Muscle layer of duodenum (tissue), 2 donors: ENCODE data around the gene RBM19.

Experiments used
- H3K27ac ChIP-seq: one replicate; pipeline ENCODE4 v1.7.0; 2013; ENCODE audit warnings: mild to moderate bottlenecking, low read length
- H3K27me3 ChIP-seq: one replicate; pipeline ENCODE4 v1.7.0; 2013; ENCODE audit warnings: low read depth, mild to moderate bottlenecking, control low read depth, low read length
- H3K36me3 ChIP-seq, 2 donors: one replicate each; pipeline ENCODE4 v1.7.0; 2013; ENCODE audit warnings: low read length in 2 of 2, control low read depth in 1 of 2, mild to moderate bottlenecking in 1 of 2; ENCODE audit not compliant: insufficient read depth in 2 of 2, control insufficient read depth in 1 of 2
- H3K4me1 ChIP-seq, 2 donors: one replicate each; pipeline ENCODE4 v1.7.0; 2013; ENCODE audit warnings: low read length in 2 of 2, mild to moderate bottlenecking in 2 of 2, control low read depth in 1 of 2, moderate library complexity in 1 of 2; ENCODE audit not compliant: insufficient read depth in 2 of 2, control insufficient read depth in 1 of 2
- H3K4me3 ChIP-seq, 2 donors: one replicate each; pipeline ENCODE4 v1.7.0; 2013; ENCODE audit warnings: low read length in 2 of 2, low read depth in 1 of 2, mild to moderate bottlenecking in 1 of 2
- H3K9me3 ChIP-seq, 2 donors: one replicate each; pipeline ENCODE4 v1.7.0; 2013; ENCODE audit warnings: low read length in 2 of 2, control low read depth in 1 of 2, mild to moderate bottlenecking in 1 of 2; ENCODE audit not compliant: control insufficient read depth in 1 of 2
- donor health status: healthy.

RBM19 gene

DNA sequence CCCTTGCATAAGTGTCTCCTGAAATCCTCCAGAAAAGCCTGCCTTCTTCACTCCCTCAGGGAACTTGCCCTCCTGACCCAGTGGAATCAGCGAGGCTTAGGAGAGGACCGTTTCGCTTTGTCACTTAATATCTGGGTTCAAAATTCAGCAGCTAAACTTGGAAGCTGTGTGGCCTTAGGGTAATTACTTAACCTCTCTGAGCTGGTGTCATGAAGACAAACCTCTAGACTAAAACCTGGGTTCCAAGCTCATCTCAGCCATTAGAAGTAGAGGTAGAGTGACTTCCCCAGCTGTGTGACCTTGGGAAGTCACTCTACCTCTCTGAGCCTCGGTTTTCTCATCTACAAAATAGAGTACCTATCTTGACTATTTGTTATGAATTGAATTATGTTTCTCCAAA lies 18.3 kb upstream of the RBM19 start:
- H3K27ac ChIP-seq = no peak overlapping the region
- H3K36me3 ChIP-seq = no peaks in the 10 kb centered on the region
- no peaks in the 10 kb centered on the region for H3K4me1 ChIP-seq
- no peak overlapping the region for H3K4me3 ChIP-seq
- H3K9me3 ChIP-seq = no peaks in the 10 kb centered on the region
- H3K27me3 ChIP-seq = no peaks in the 10 kb centered on the region

DNA sequence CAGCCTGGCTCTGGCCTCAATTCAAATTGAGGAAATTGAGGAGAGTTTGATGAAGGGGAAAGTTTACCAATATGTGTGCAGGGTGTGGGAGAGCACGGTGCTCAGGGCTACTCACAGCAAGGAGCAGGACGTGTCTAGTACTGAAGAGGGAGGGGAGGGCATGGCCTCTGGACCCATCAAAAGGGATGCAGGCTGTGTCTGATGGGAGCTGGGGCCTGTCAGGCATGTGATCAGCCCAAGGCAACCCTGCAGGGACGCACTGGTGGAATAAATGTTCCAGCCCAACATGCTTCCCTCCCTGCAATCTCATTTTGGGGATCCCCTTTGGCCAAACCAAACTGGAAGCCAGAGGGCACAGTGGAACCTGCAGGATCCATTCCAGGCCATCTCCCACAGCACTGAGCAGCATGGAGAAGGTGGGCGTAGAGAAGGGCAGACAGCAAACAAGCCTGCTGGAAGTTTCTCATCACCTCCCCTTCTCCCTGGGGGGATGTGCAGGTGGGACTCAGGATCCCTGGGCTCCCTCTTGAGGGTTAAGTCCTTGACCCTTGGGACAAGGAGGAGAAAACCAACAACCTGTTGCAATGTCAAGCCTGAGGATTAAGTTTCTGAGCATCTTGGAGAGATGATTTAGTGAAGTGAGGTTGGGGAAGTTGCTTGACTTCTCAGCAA lies 17.8 kb upstream of the RBM19 start:
- Histone ChIP-seq H3K27ac (no peak overlapping the region), H3K27me3 (no peaks in the 10 kb centered on the region), H3K9me3 (no peaks in the 10 kb centered on the region), H3K36me3 (no peaks in the 10 kb centered on the region), H3K4me1 (no peaks in the 10 kb centered on the region), H3K4me3 (no peak overlapping the region)

DNA sequence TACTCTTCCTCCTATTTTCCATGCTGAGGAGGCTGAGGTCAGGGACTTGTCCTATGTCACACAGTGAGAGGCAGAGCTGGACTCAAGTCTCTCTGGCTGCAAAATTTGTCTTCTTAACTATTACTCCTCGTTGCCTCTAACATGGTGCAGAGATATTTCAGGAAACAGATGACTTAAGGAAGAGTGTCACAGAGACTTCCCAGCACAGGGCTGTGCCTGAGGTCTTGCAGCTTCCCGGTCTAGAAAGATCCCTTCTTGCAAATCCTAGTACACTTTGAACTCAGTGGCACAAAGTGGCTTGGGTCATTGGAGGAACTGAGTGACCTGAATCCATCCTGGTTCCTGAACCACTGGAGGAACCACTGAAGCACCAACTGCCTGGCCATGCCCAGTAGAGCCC lies 17.1 kb upstream of the RBM19 start:
- no peaks in the 10 kb centered on the region for H3K27me3 ChIP-seq
- no peak overlapping the region for H3K27ac ChIP-seq

DNA sequence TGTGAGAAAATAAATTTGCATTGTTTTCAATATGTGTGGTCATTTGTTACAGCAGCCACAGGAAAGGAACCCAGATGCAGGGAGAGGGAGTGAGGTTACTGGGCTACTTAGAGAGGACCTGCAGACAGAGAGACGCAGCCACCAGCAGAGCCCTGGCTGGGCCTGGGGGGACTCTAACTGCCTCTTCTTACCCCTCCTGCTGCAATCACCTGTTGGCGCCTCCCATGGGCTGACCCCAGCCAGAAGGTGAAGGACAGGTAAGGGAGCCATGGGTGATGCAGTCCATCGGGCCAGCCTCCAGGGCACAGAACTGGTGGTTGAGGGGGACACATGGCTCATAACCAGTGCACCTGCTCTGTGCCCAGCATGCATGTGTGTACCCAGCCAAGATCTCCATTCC lies 15.8 kb upstream of the RBM19 start:
- Histone ChIP-seq H3K27ac (no peak overlapping the region), H3K9me3 (no peaks in the 10 kb centered on the region), H3K27me3 (no peaks in the 10 kb centered on the region), H3K4me3 (no peak overlapping the region), H3K36me3 (no peaks in the 10 kb centered on the region), H3K4me1 (no peaks in the 10 kb centered on the region)

More for the DNA sequence above, 17.1 kb upstream of the RBM19 start:
- H3K4me3 ChIP-seq = no peak overlapping the region
- H3K9me3 ChIP-seq = no peaks in the 10 kb centered on the region
- H3K36me3 ChIP-seq = no peaks in the 10 kb centered on the region
- no peaks in the 10 kb centered on the region for H3K4me1 ChIP-seq

DNA sequence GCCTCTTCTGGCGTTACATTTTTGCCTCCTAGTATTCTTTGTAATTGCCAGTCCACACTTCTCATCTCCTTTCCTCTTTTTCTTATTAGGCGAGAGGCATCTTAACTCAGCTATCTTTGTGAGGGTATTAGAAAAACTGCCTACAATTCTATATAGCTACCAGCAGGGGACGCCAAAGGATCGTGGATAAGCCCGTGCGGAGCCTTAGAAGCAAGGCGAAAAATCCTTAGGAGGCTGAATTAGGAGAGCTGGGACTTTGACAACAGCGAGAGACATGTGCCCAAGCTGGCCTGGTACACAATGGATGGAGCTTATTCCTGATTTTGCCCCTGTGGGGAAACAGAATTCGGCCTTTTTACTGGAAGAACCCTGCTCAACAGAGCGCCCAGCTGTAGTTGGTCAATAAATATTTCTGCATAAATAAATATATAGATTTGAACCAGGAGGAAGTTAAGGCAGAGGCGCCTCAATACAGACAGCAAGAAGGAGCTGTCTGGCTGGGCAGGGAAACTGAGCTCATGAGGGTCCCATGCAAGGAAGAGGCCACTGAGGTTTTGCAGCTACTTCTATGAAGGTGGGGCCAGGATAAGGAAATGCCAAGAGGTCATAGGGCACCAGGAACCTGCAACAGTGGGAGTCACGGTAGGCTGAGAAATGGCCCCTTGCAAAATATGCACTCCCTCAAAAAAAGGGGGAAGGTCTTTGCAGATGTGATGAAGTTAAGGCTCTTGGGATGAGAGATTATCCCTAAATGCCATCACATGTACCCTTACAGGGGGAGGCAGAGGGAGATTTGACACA lies 14.6 kb upstream of the RBM19 start:
- Histone ChIP-seq H3K4me1 (no peaks in the 10 kb centered on the region), H3K4me3 (no peak overlapping the region), H3K27ac (no peak overlapping the region), H3K27me3 (no peaks in the 10 kb centered on the region), H3K36me3 (no peaks in the 10 kb centered on the region), H3K9me3 (no peaks in the 10 kb centered on the region)

DNA sequence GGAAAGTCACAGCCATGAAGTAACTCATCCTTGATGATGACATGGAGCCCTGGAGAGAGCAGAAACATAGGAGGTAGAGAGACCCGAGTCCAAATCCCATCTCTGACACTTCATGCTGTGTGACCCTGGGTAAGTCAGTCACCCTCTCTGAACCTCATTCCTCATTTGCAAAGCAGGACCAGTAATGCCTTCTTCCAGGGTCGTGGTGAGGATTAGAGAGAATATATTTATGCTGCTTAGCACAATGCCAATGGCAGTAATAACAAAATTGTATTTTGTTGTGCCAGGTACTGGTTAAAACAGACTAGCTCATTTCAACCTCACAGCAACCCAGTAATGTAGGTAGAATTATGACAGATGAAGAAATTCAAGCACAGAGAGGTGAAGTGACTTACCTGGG lies 13.9 kb upstream of the RBM19 start:
- H3K27me3 ChIP-seq = no peaks in the 10 kb centered on the region

DNA sequence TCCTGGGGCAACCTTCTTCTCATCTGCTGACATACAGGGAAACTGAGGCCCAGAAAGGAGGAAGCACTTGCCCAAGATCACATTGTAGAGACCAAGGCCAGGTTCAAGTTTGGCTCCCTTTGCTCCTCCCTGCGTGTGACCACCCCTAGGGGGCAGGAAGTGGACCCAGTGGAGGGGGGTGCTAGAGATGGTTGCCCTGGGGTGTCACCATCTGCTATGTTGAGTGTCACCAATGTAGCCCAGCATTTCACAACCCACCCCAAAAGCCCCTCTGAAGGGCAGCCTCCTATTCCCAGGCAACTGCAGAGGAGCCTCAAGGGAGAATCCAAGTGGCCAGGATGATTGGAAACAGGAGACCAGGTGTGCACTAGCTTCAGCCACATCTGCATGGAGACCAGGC lies 12.0 kb upstream of the RBM19 start:
- Histone ChIP-seq H3K4me3 (no peak overlapping the region), H3K36me3 (no peaks in the 10 kb centered on the region), H3K4me1 (no peaks in the 10 kb centered on the region), H3K27ac (no peak overlapping the region), H3K9me3 (no peaks in the 10 kb centered on the region), H3K27me3 (no peaks in the 10 kb centered on the region)

More for the DNA sequence above, 13.9 kb upstream of the RBM19 start:
- Histone ChIP-seq H3K4me3 (no peak overlapping the region), H3K4me1 (no peaks in the 10 kb centered on the region), H3K27ac (no peak overlapping the region), H3K9me3 (no peaks in the 10 kb centered on the region), H3K36me3 (no peaks in the 10 kb centered on the region)

DNA sequence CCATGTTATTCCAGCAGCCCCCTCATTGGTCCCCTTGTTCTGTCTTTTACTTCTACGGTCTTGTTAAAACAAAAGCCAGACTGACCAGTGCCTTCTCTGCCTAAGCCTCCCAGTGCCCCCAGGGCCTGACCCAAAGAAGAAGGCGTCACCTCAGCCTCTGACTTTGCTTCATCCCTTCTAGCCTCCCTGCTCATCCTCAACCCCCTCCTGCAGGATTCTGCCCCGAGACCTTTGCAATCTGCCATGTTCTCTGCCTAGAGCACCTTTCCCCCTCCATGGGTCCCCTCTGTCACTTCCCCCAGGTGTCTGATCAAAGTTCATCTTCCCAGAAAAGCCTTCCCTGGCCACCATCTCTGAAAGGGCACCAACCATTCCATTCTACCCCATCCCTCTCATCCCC lies 7.9 kb upstream of the RBM19 start:
- no peaks in the 10 kb centered on the region for H3K27me3 ChIP-seq
- H3K27ac ChIP-seq = no peak overlapping the region
- no peak overlapping the region for H3K4me3 ChIP-seq
- H3K9me3 ChIP-seq = no peaks in the 10 kb centered on the region
- no peaks in the 10 kb centered on the region for H3K36me3 ChIP-seq
- no peaks in the 10 kb centered on the region for H3K4me1 ChIP-seq

DNA sequence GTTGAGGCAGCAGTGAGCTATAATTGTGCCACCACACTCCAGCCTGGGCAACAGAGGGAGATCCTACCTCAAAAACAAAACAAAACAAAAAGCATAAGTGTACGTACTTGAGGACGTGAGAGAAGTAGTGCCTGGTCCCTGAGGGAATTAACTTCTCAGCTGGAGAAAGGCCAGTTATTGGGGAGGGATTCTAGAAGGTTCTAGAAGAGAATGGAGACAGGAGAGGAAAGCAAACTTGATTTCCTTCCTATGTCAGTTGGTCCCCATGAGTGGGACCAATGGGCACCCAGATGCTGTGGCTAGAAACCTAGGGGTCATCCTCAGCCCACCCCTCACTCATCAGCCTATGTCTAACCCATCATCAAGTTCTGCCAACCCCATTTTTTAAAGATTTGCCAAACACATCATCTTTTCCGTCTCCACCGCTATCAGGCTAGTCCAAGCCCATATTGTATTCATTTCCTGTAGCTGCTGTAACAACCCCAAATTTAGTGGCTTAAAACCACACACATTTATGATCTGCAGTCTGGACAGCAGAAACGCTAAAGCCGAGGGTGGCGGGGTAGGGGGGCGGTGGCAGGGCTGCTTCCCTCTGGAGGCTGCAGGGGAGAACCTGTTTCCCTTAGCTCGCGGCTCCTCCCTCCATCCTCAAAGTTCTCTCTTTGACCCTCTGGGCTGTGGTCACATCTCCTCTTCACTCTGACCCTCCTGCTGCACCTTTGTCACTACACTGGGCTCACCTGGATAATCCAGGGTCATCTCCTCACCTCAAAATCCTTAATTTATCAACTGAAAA lies 7.2 kb upstream of the RBM19 start:
- no peak overlapping the region for H3K27ac ChIP-seq
- H3K9me3 ChIP-seq = no peaks in the 10 kb centered on the region
- no peak overlapping the region for H3K4me3 ChIP-seq
- H3K4me1 ChIP-seq = no peaks in the 10 kb centered on the region
- no peaks in the 10 kb centered on the region for H3K27me3 ChIP-seq
- no peaks in the 10 kb centered on the region for H3K36me3 ChIP-seq

DNA sequence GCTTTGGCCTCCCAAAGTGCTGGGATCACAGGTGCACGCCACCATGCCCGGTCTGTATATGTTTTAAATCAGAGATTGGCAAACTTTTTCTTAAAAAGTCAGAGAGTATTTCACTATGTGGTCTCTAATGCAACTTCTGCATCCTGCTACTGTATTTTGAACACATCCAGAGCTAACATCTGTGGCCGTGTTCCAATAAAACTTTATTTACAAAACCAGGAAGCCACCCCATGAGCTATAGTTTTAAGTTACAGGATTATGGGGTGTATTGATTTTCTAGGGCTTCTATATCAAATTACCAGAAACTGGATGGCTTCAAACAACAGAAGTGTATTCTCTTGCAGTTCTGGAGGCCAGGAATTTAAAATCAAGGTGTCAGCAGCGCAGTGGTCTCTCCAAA lies 5.3 kb upstream of the RBM19 start:
- Histone ChIP-seq H3K4me1 (peaks cover 0 to 6% of the 10 kb centered on the region in 2 donors), H3K27ac (no peak overlapping the region), H3K4me3 (no peak overlapping the region), H3K36me3 (no peaks in the 10 kb centered on the region), H3K27me3 (no peaks in the 10 kb centered on the region), H3K9me3 (no peaks in the 10 kb centered on the region)

DNA sequence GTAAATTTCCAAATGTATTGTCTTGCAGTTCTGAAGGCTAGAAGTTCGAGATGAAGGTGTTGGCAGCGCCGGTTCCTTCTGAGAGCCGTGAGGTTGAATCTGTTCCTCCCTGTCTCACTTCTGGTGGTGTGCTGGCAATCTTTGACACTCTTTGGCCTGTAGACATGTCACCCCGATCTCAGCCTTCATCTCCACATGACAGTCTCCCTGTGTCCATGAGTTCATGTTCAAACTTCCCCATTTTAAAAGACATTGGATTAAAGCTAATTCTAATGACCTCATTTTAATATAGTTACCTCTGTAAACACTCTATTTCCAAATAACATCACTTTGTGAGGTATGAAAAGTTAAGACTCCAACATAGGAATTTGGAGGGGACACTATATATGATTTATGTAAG lies 4.1 kb upstream of the RBM19 start:
- Histone ChIP-seq H3K9me3 (no peaks in the 10 kb centered on the region), H3K27me3 (no peaks in the 10 kb centered on the region), H3K27ac (no peak overlapping the region), H3K4me3 (no peak overlapping the region), H3K36me3 (no peaks in the 10 kb centered on the region), H3K4me1 (peaks cover 0 to 11% of the 10 kb centered on the region in 2 donors)
